ENCODE results near the gene CCDC146.

GRCh38 chr7:77339726-77340125 lies 217.3 kb downstream of the CCDC146 start:
- TF ChIP-seq, protein P1, sequence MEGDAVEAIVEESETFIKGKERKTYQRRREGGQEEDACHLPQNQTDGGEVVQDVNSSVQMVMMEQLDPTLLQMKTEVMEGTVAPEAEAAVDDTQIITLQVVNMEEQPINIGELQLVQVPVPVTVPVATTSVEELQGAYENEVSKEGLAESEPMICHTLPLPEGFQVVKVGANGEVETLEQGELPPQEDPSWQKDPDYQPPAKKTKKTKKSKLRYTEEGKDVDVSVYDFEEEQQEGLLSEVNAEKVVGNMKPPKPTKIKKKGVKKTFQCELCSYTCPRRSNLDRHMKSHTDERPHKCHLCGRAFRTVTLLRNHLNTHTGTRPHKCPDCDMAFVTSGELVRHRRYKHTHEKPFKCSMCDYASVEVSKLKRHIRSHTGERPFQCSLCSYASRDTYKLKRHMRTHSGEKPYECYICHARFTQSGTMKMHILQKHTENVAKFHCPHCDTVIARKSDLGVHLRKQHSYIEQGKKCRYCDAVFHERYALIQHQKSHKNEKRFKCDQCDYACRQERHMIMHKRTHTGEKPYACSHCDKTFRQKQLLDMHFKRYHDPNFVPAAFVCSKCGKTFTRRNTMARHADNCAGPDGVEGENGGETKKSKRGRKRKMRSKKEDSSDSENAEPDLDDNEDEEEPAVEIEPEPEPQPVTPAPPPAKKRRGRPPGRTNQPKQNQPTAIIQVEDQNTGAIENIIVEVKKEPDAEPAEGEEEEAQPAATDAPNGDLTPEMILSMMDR (conservative IDR thresholded peaks at IDR 0.05) = no peak
- TF ChIP-seq ZFX (IDR thresholded peaks at IDR 0.05) = no peak

Data from C4-2B (cell line).